ENCODE measurements around the gene MCCD1. TPM values are rescaled to one million over a fixed set of nuclear protein-coding genes. Genes with fewer than 3 reads are reported as not detected.

The MCCD1 gene
- total RNA-seq, 1 donor from 2014 or later, result not detected

DNA sequence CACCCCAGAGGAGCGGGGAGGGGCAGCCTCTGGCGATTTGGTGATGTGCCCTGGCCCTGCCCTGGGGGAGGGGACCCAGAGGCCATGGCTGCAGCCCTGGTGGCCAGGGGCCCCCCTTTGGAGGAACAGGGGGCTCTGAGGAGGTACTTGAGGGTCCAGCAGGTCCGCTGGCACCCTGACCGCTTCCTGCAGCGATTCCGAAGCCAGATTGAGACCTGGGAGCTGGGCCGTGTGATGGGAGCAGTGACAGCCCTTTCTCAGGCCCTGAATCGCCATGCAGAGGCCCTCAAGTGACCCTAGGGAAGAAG is 29.5 kb downstream of the MCCD1 start:
- Mint-ChIP-seq H3K27me3 (peaks cover 11% of the 10 kb centered on the region), H3K9me3 (peaks cover 4% of the 10 kb centered on the region), H3K4me1 (peaks cover 55% of the 10 kb centered on the region), H3K4me3 (peak overlapping the region; percentile 78), H3K36me3 (ENCODE audit: low read depth) (peaks cover 52% of the 10 kb centered on the region), H3K27ac (peak overlapping the region; percentile 86)
- intact Hi-C loops (cut with micrococcal nuclease), result loop anchor here (2.0 kb wide), 1 partner anchor 17 kb away; the partner anchor contains the start of gene TNF
- peak; percentile 55 for DNase-seq

GRCh38 chr6:31558631-31559500 is 30.1 kb downstream of the MCCD1 start:
- Mint-ChIP-seq H3K27ac (peak overlapping the region; percentile 86), H3K36me3 (ENCODE audit: low read depth) (peaks cover 54% of the 10 kb centered on the region), H3K27me3 (peaks cover 13% of the 10 kb centered on the region), H3K4me1 (peaks cover 58% of the 10 kb centered on the region), H3K4me3 (peak overlapping the region; percentile 78), H3K9me3 (peaks cover 4% of the 10 kb centered on the region)
- DNase-seq, result peak; percentile 87
- intact Hi-C loops (cut with micrococcal nuclease), result loop anchor here (1.0 to 2.0 kb wide), 3 partner anchors 9 to 16 kb away; partner anchors contain the start of genes NFKBIL1 and TNF

- peaks cover 14% of the 10 kb centered on the region for H3K27me3 Mint-ChIP-seq
- peaks cover 53% of the 10 kb centered on the region for H3K36me3 Mint-ChIP-seq (ENCODE audit: low read depth)
- DNase-seq, result no peak
- peaks cover 4% of the 10 kb centered on the region for H3K9me3 Mint-ChIP-seq
- peak overlapping the region; percentile 78 for H3K4me3 Mint-ChIP-seq
- peak overlapping the region; percentile 86 for H3K27ac Mint-ChIP-seq
- peaks cover 59% of the 10 kb centered on the region for H3K4me1 Mint-ChIP-seq
- intact Hi-C loops (cut with micrococcal nuclease), result loop anchor here (1.0 to 2.0 kb wide), 3 partner anchors 9 to 15 kb away; partner anchors contain the start of genes NFKBIL1 and TNF
Observed at GRCh38 chr6:31559606-31559957, 30.8 kb downstream of the MCCD1 start.

GRCh38 chr6:31559958-31560696 is 31.4 kb downstream of the MCCD1 start:
- Mint-ChIP-seq H3K27me3 (peaks cover 19% of the 10 kb centered on the region), H3K27ac (peak overlapping the region; percentile 86), H3K9me3 (peaks cover 4% of the 10 kb centered on the region), H3K4me1 (peaks cover 60% of the 10 kb centered on the region), H3K4me3 (peak overlapping the region; percentile 78), H3K36me3 (ENCODE audit: low read depth) (peaks cover 55% of the 10 kb centered on the region)
- intact Hi-C loops (cut with micrococcal nuclease), result loop anchor here (1.0 to 2.0 kb wide), 3 partner anchors 8 to 15 kb away; partner anchors contain the start of genes NFKBIL1 and TNF
- DNase-seq, result peak; percentile 85

- H3K27me3 Mint-ChIP-seq, result peaks cover 23% of the 10 kb centered on the region
- peak overlapping the region; percentile 86 for H3K27ac Mint-ChIP-seq
- H3K4me1 Mint-ChIP-seq, result peaks cover 63% of the 10 kb centered on the region
- peaks cover 4% of the 10 kb centered on the region for H3K9me3 Mint-ChIP-seq
- no peak for DNase-seq
- H3K4me3 Mint-ChIP-seq, result peak overlapping the region; percentile 78
- intact Hi-C loops (cut with micrococcal nuclease), result no loop called here
- peaks cover 58% of the 10 kb centered on the region for H3K36me3 Mint-ChIP-seq (ENCODE audit: low read depth)
Observed at GRCh38 chr6:31560697-31561058, 31.9 kb downstream of the MCCD1 start.

- Mint-ChIP-seq H3K4me3 (peak overlapping the region; percentile 68), H3K36me3 (ENCODE audit: low read depth) (peaks cover 21% of the 10 kb centered on the region), H3K27me3 (peaks cover 17% of the 10 kb centered on the region), H3K4me1 (peaks cover 63% of the 10 kb centered on the region), H3K9me3 (no peaks in the 10 kb centered on the region), H3K27ac (peak overlapping the region; percentile 68)
- peak; percentile 76 for DNase-seq
- intact Hi-C loops (cut with micrococcal nuclease), result loop anchor here (1.0 kb wide), 1 partner anchor 8 kb away; no protein-coding TSS in a partner anchor
Observed at GRCh38 chr6:31567531-31568370, 39.0 kb downstream of the MCCD1 start.

- Mint-ChIP-seq H3K27ac (peak overlapping the region; percentile 68), H3K36me3 (ENCODE audit: low read depth) (peaks cover 25% of the 10 kb centered on the region), H3K4me1 (peaks cover 66% of the 10 kb centered on the region), H3K27me3 (peaks cover 14% of the 10 kb centered on the region), H3K4me3 (peak overlapping the region; percentile 68), H3K9me3 (no peaks in the 10 kb centered on the region)
- intact Hi-C loops (cut with micrococcal nuclease), result loop anchor here (1.0 kb wide), 1 partner anchor 9 kb away; no protein-coding TSS in a partner anchor
- DNase-seq, result peak; percentile 93
Observed at GRCh38 chr6:31568537-31568961, 39.8 kb downstream of the MCCD1 start.

GRCh38 chr6:31569861-31570536 is 41.2 kb downstream of the MCCD1 start:
- Mint-ChIP-seq H3K36me3 (ENCODE audit: low read depth) (peaks cover 25% of the 10 kb centered on the region), H3K4me3 (peak overlapping the region; percentile 38), H3K4me1 (peaks cover 73% of the 10 kb centered on the region), H3K27me3 (peaks cover 7% of the 10 kb centered on the region), H3K27ac (no peak overlapping the region), H3K9me3 (no peaks in the 10 kb centered on the region)
- intact Hi-C loops (cut with micrococcal nuclease), result loop anchor here (10.0 kb wide), 2 partner anchors 255 to 755 kb away; partner anchors contain the start of gene HSPA1B
- peak; percentile 61 for DNase-seq

- Mint-ChIP-seq H3K4me3 (peak within 1 kb of the TSS; percentile 99), H3K9me3 (no peaks in the 10 kb centered on the region), H3K27ac (peak within 1 kb of the TSS; percentile 99), H3K27me3 (peaks cover 2% of the 10 kb centered on the region), H3K36me3 (ENCODE audit: low read depth) (peaks cover 42% of the 10 kb centered on the region), H3K4me1 (peaks cover 85% of the 10 kb centered on the region)
- DNase-seq, result peak; percentile 92
- intact Hi-C loops (cut with micrococcal nuclease), result loop anchor here (1.0 to 10.0 kb wide), 3 partner anchors 8 to 757 kb away; partner anchors contain the start of gene HSPA1B
Observed at GRCh38 chr6:31572041-31572911, 43.5 kb downstream of the MCCD1 start, which contains the start of gene LTA. Gene LTA (plus strand): TSS chr6:31572289. CDS start chr6:31572743, 454 bp downstream.

DNA sequence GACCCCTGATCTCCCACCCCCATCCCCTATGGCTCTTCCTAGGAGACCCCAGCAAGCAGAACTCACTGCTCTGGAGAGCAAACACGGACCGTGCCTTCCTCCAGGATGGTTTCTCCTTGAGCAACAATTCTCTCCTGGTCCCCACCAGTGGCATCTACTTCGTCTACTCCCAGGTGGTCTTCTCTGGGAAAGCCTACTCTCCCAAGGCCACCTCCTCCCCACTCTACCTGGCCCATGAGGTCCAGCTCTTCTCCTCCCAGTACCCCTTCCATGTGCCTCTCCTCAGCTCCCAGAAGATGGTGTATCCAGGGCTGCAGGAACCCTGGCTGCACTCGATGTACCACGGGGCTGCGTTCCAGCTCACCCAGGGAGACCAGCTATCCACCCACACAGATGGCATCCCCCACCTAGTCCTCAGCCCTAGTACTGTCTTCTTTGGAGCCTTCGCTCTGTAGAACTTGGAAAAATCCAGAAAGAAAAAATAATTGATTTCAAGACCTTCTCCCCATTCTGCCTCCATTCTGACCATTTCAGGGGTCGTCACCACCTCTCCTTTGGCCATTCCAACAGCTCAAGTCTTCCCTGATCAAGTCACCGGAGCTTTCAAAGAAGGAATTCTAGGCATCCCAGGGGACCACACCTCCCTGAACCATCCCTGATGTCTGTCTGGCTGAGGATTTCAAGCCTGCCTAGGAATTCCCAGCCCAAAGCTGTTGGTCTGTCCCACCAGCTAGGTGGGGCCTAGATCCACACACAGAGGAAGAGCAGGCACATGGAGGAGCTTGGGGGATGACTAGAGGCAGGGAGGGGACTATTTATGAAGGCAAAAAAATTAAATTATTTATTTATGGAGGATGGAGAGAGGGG is 44.7 kb downstream of the MCCD1 start:
- Mint-ChIP-seq H3K4me3 (peak overlapping the region; percentile 99), H3K27me3 (peaks cover 2% of the 10 kb centered on the region), H3K4me1 (peaks cover 78% of the 10 kb centered on the region), H3K9me3 (no peaks in the 10 kb centered on the region), H3K36me3 (ENCODE audit: low read depth) (peaks cover 49% of the 10 kb centered on the region), H3K27ac (peak overlapping the region; percentile 99)
- intact Hi-C loops (cut with micrococcal nuclease), result loop anchor here (2.0 to 10.0 kb wide), 3 partner anchors 15 to 759 kb away; partner anchors contain the start of gene HSPA1B
- DNase-seq, result no peak
